ENCODE measurements around the gene FSTL4.

Gene FSTL4

GRCh38 chr5:133333326-133334150, 278.8 kb downstream of the FSTL4 start:
- Histone ChIP-seq H3K4me1 (ENCODE audit: insufficient read depth, low read length, severe bottlenecking) (no peaks in the 10 kb centered on the region), H3K9me2 (ENCODE audit: low read depth, low read length) (no peaks in the 10 kb centered on the region), H3F3A (ENCODE audit: insufficient read depth, low read length) (no peaks in the 10 kb centered on the region), H3K4me3 (ENCODE audit: low read depth, low read length, poor library complexity, severe bottlenecking) (no peak overlapping the region), H3K4me2 (ENCODE audit: low read length) (no peak overlapping the region), H3K36me3 (ENCODE audit: insufficient read depth, low read length) (no peaks in the 10 kb centered on the region), H3K27ac (ENCODE audit: low read depth, low read length, poor library complexity, severe bottlenecking) (no peak overlapping the region), H3K79me2 (ENCODE audit: insufficient read depth, low read length) (no peaks in the 10 kb centered on the region), H3K9ac (ENCODE audit: low read length) (no peak overlapping the region), H3K9me3 (ENCODE audit: low read length) (no peaks in the 10 kb centered on the region), H3K27me3 (ENCODE audit: insufficient read depth, low read length) (no peaks in the 10 kb centered on the region), H2AFZ (ENCODE audit: low read length) (no peak overlapping the region), H4K20me1 (ENCODE audit: insufficient read depth, low read length) (no peaks in the 10 kb centered on the region)
- no peak for TF ChIP-seq EZH2 (IDR thresholded peaks at IDR 0.05; ENCODE audit: borderline replicate concordance, low read length)
- TF ChIP-seq CTCF (IDR thresholded peaks at IDR 0.05; ENCODE audit: low read length) = no peak

DNA sequence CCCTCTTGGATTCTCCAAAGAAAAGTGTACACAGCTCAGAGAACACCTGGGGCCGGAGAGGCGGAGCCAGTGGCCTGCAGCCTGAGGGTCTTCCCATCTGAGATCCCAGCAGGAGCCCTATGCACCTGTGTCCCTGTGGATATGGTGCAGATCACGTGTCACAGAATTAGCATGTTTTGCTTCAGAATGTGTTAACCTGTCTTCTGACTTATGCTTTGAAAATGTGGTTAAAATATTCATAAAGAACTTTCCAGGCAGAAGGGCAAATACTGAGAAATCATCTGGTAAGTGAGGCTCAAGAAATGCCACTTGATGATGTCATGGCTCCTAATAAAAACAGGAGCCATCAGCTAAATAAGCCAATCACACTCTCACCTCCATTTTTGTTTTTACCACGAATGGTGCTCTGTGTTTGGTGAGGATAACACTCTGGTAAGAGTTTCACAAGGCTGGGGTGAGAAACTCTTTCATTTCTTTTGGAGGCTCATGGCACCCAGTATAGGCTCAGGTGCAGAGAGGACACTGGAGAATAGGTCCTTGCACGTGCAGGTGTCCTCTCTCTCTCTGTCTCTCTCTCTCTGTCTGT, 279.8 kb downstream of the FSTL4 start:
- TF ChIP-seq EZH2 (IDR thresholded peaks at IDR 0.05; ENCODE audit: borderline replicate concordance, low read length) (no peak), CTCF (IDR thresholded peaks at IDR 0.05; ENCODE audit: low read length) (no peak)
- no peaks in the 10 kb centered on the region for H3K9me3 ChIP-seq (ENCODE audit: low read length)
- no peaks in the 10 kb centered on the region for H3K9me2 ChIP-seq (ENCODE audit: low read depth, low read length)
- no peak overlapping the region for H3K9ac ChIP-seq (ENCODE audit: low read length)
- H2AFZ ChIP-seq (ENCODE audit: low read length) = no peak overlapping the region
- no peaks in the 10 kb centered on the region for H4K20me1 ChIP-seq (ENCODE audit: insufficient read depth, low read length)
- H3K79me2 ChIP-seq (ENCODE audit: insufficient read depth, low read length) = no peaks in the 10 kb centered on the region
- H3K27ac ChIP-seq (ENCODE audit: low read depth, low read length, poor library complexity, severe bottlenecking) = no peak overlapping the region
- H3K4me1 ChIP-seq (ENCODE audit: insufficient read depth, low read length, severe bottlenecking) = no peaks in the 10 kb centered on the region
- H3K4me3 ChIP-seq (ENCODE audit: low read depth, low read length, poor library complexity, severe bottlenecking) = no peak overlapping the region
- no peaks in the 10 kb centered on the region for H3K27me3 ChIP-seq (ENCODE audit: insufficient read depth, low read length)
- H3F3A ChIP-seq (ENCODE audit: insufficient read depth, low read length) = no peaks in the 10 kb centered on the region
- H3K36me3 ChIP-seq (ENCODE audit: insufficient read depth, low read length) = no peaks in the 10 kb centered on the region
- no peak overlapping the region for H3K4me2 ChIP-seq (ENCODE audit: low read length)

- no peaks in the 10 kb centered on the region for H3K79me2 ChIP-seq (ENCODE audit: insufficient read depth, low read length)
- H3K9ac ChIP-seq (ENCODE audit: low read length) = no peak overlapping the region
- no peak overlapping the region for H3K27ac ChIP-seq (ENCODE audit: low read depth, low read length, poor library complexity, severe bottlenecking)
- no peak overlapping the region for H3K4me3 ChIP-seq (ENCODE audit: low read depth, low read length, poor library complexity, severe bottlenecking)
- H3K4me2 ChIP-seq (ENCODE audit: low read length) = no peak overlapping the region
- H3K36me3 ChIP-seq (ENCODE audit: insufficient read depth, low read length) = no peaks in the 10 kb centered on the region
- H3K27me3 ChIP-seq (ENCODE audit: insufficient read depth, low read length) = no peaks in the 10 kb centered on the region
- TF ChIP-seq CTCF (IDR thresholded peaks at IDR 0.05; ENCODE audit: low read length) = no peak
- TF ChIP-seq EZH2 (IDR thresholded peaks at IDR 0.05; ENCODE audit: borderline replicate concordance, low read length) = no peak
- no peaks in the 10 kb centered on the region for H3K9me2 ChIP-seq (ENCODE audit: low read depth, low read length)
- H4K20me1 ChIP-seq (ENCODE audit: insufficient read depth, low read length) = no peaks in the 10 kb centered on the region
- H3K4me1 ChIP-seq (ENCODE audit: insufficient read depth, low read length, severe bottlenecking) = no peaks in the 10 kb centered on the region
- H3F3A ChIP-seq (ENCODE audit: insufficient read depth, low read length) = no peaks in the 10 kb centered on the region
- H3K9me3 ChIP-seq (ENCODE audit: low read length) = no peaks in the 10 kb centered on the region
- no peak overlapping the region for H2AFZ ChIP-seq (ENCODE audit: low read length)
Measured at GRCh38 chr5:133331941-133332340, 280.4 kb downstream of the FSTL4 start.
